Mesenchymal stem cell (in vitro differentiated cells and primary cell): ENCODE measurements around the gene MAP7D1.

ENCODE experiments used
- DNase-seq: peaks from one replicate; pipeline ENCODE4 v3.0.0-alpha.2; 2013
- H2AFZ ChIP-seq: one replicate; pipeline ENCODE4 v1.6.1; 2013; ENCODE audit warnings: low read depth, mild to moderate bottlenecking, control low read depth, inconsistent platforms, low read length, moderate library complexity
- H2AK5ac ChIP-seq: 2 replicates; pipeline ENCODE4 v1.6.1; 2013; ENCODE audit warnings: low read length, moderate library complexity, mild to moderate bottlenecking, inconsistent platforms; ENCODE audit not compliant: severe bottlenecking
- H2BK120ac ChIP-seq: one replicate; pipeline ENCODE4 v1.6.1; 2013; ENCODE audit warnings: low read depth, mild to moderate bottlenecking, inconsistent platforms, low read length, moderate library complexity
- H2BK12ac ChIP-seq, 2 experiments: one replicate each; pipeline ENCODE4 v1.6.1; 2013; ENCODE audit warnings: inconsistent platforms in 2 of 2, low read length in 2 of 2, mild to moderate bottlenecking in 2 of 2, moderate library complexity in 2 of 2, control low read depth in 1 of 2
- H2BK15ac ChIP-seq: one replicate; pipeline ENCODE4 v1.6.1; 2013; ENCODE audit warnings: mild to moderate bottlenecking, low read depth, inconsistent platforms; ENCODE audit not compliant: poor library complexity, severe bottlenecking
- H2BK5ac ChIP-seq: 2 replicates; pipeline ENCODE4 v1.6.1; 2013; ENCODE audit warnings: low read depth, mild to moderate bottlenecking, low read length, control low read depth, inconsistent platforms; ENCODE audit not compliant: poor library complexity, severe bottlenecking
- H3K14ac ChIP-seq, 2 experiments: one replicate each; pipeline ENCODE4 v1.6.1; 2013; ENCODE audit warnings: inconsistent platforms in 2 of 2, low read length in 2 of 2, control low read depth in 1 of 2, mild to moderate bottlenecking in 1 of 2, moderate library complexity in 1 of 2
- H3K18ac ChIP-seq, 2 experiments: one replicate each; pipeline ENCODE4 v1.6.1; 2013; ENCODE audit warnings: inconsistent platforms in 2 of 2, low read length in 2 of 2, control low read depth in 1 of 2, low read depth in 1 of 2, mild to moderate bottlenecking in 1 of 2
- H3K23ac ChIP-seq, 2 experiments: one replicate each; pipeline ENCODE4 v1.6.1; 2013; ENCODE audit warnings: inconsistent platforms in 2 of 2, low read length in 2 of 2, mild to moderate bottlenecking in 2 of 2, moderate library complexity in 2 of 2, control low read depth in 1 of 2
- H3K27ac ChIP-seq: 2 replicates; pipeline ENCODE4 v1.5.1; 2013; ENCODE audit warnings: mild to moderate bottlenecking, moderate library complexity, low read length, control low read depth, inconsistent platforms; ENCODE audit not compliant: poor library complexity, severe bottlenecking
- H3K27me3 ChIP-seq, 2 experiments: 2 replicates each; pipeline versions ENCODE4 v1.6.1 to v1.7.0; 2013; ENCODE audit warnings: low read length in 2 of 2, mild to moderate bottlenecking in 2 of 2, moderate library complexity in 2 of 2, control low read depth in 1 of 2, inconsistent platforms in 1 of 2; ENCODE audit not compliant: control insufficient read depth in 1 of 2, insufficient read depth in 1 of 2
- H3K36me3 ChIP-seq, 2 experiments: 2 replicates each; pipeline versions ENCODE4 v1.6.1 to v1.7.0; 2013; ENCODE audit warnings: low read length in 2 of 2, control low read depth in 1 of 2, inconsistent platforms in 1 of 2, low read depth in 1 of 2, mild to moderate bottlenecking in 1 of 2; ENCODE audit not compliant: insufficient read depth in 2 of 2, control insufficient read depth in 1 of 2
- H3K4ac ChIP-seq, 2 experiments: one replicate each; pipeline ENCODE4 v1.6.1; 2013; ENCODE audit warnings: inconsistent platforms in 2 of 2, low read length in 2 of 2, mild to moderate bottlenecking in 2 of 2, moderate library complexity in 2 of 2, control low read depth in 1 of 2, low read depth in 1 of 2
- H3K4me1 ChIP-seq: 2 replicates; pipeline ENCODE4 v1.6.1; 2013; ENCODE audit warnings: low read depth, low read length, control low read depth; ENCODE audit not compliant: control insufficient read depth, insufficient read depth
- H3K4me2 ChIP-seq: 2 replicates; pipeline ENCODE4 v1.6.1; 2013; ENCODE audit warnings: low read length, mild to moderate bottlenecking, inconsistent platforms; ENCODE audit not compliant: poor library complexity, severe bottlenecking
- H3K4me3 ChIP-seq, 2 experiments: 2 replicates each; pipeline versions ENCODE4 v1.5.1 to v1.7.0; 2013; ENCODE audit warnings: low read length in 2 of 2, mild to moderate bottlenecking in 2 of 2, control low read depth in 1 of 2, low read depth in 1 of 2; ENCODE audit not compliant: insufficient read depth in 1 of 2
- H3K79me1 ChIP-seq: replicated peaks from 2 replicates; pipeline ENCODE4 v1.6.1; 2013; ENCODE audit warnings: mild to moderate bottlenecking, control low read depth, low read length, inconsistent platforms; ENCODE audit not compliant: poor library complexity, severe bottlenecking
- H3K9ac ChIP-seq: 2 replicates; pipeline ENCODE4 v1.7.0; 2013; ENCODE audit warnings: mild to moderate bottlenecking, low read length, moderate library complexity
- H3K9me3 ChIP-seq: 2 replicates; pipeline ENCODE4 v1.7.0; 2013; ENCODE audit warnings: mild to moderate bottlenecking, low read length; ENCODE audit not compliant: control insufficient read depth
- H4K8ac ChIP-seq: one replicate; pipeline ENCODE4 v1.6.1; 2013; ENCODE audit warnings: inconsistent platforms, mild to moderate bottlenecking, low read length, moderate library complexity
- H4K91ac ChIP-seq: one replicate; pipeline ENCODE4 v1.6.1; 2013; ENCODE audit warnings: mild to moderate bottlenecking, low read length, inconsistent platforms
- WGBS: methylation state at CpG from one replicate; pipeline ENCODE4 v1.1.7; 2013; ENCODE audit warnings: mixed read lengths; 5-methylcytosine and 5-hydroxymethylcytosine counted together

MAP7D1 gene

GRCh38 chr1:36119456-36119855, 36.5 kb upstream of the MAP7D1 start:
- DNase-seq, result no peak
- H2AK5ac ChIP-seq, result peak overlapping the region; percentile 83
- H2BK120ac ChIP-seq, result no peak overlapping the region
- no peaks in the 10 kb centered on the region for H3K9me3 ChIP-seq
- H4K91ac ChIP-seq, result no peak overlapping the region
- peak overlapping the region; percentile 39 for H3K27ac ChIP-seq
- H3K27me3 ChIP-seq, result peaks cover 0 to 4% of the 10 kb centered on the region in 2 experiments
- no peak overlapping the region for H2BK12ac ChIP-seq
- peaks cover 2% of the 10 kb centered on the region for H3K79me1 ChIP-seq
- 67% methylated on average over 9 of the region's 9 CpGs for WGBS
- H2BK5ac ChIP-seq, result no peak overlapping the region
- H3K4me1 ChIP-seq, result peaks cover 59% of the 10 kb centered on the region
- peaks cover 0 to 2% of the 10 kb centered on the region in 2 experiments for H3K36me3 ChIP-seq
- no peak overlapping the region for H3K14ac ChIP-seq
- no peak overlapping the region for H4K8ac ChIP-seq
- H3K4ac ChIP-seq, result no peak overlapping the region
- H2BK15ac ChIP-seq, result no peak overlapping the region
- H3K4me2 ChIP-seq, result no peak overlapping the region
- H2AFZ ChIP-seq, result no peak overlapping the region
- no peak overlapping the region for H3K18ac ChIP-seq
- H3K4me3 ChIP-seq, result no peak overlapping the region
- no peak overlapping the region for H3K23ac ChIP-seq
- H3K9ac ChIP-seq, result no peak overlapping the region

- Histone ChIP-seq H3K36me3 (no peaks in the 10 kb centered on the region), H3K4me1 (peaks cover 54% of the 10 kb centered on the region), H3K27me3 (peaks cover 0 to 9% of the 10 kb centered on the region in 2 experiments), H3K9ac (no peak overlapping the region), H3K4ac (no peak overlapping the region), H3K23ac (no peak overlapping the region), H2BK5ac (no peak overlapping the region), H2AFZ (no peak overlapping the region), H2BK15ac (no peak overlapping the region), H2BK120ac (no peak overlapping the region), H3K18ac (no peak overlapping the region), H3K27ac (no peak overlapping the region), H3K14ac (no peak overlapping the region), H3K4me3 (no peak overlapping the region), H3K4me2 (no peak overlapping the region), H3K79me1 (peaks cover 2% of the 10 kb centered on the region), H2AK5ac (peak overlapping the region; percentile 7), H4K8ac (no peak overlapping the region), H4K91ac (no peak overlapping the region), H2BK12ac (no peak overlapping the region), H3K9me3 (no peaks in the 10 kb centered on the region)
- DNase-seq, result no peak
- 87% methylated on average over 12 of the region's 12 CpGs for WGBS
Measured at GRCh38 chr1:36122062-36123030, 33.6 kb upstream of the MAP7D1 start.

GRCh38 chr1:36123356-36123755, 32.6 kb upstream of the MAP7D1 start:
- no peak for DNase-seq
- H3K14ac ChIP-seq, result no peak overlapping the region
- H3K79me1 ChIP-seq, result peaks cover 2% of the 10 kb centered on the region
- no peak overlapping the region for H2BK15ac ChIP-seq
- peaks cover 0 to 9% of the 10 kb centered on the region in 2 experiments for H3K27me3 ChIP-seq
- no peak overlapping the region for H3K18ac ChIP-seq
- WGBS, result 77% methylated on average over 8 of the region's 8 CpGs
- no peaks in the 10 kb centered on the region for H3K9me3 ChIP-seq
- no peak overlapping the region for H3K23ac ChIP-seq
- H2BK12ac ChIP-seq, result no peak overlapping the region
- H3K4ac ChIP-seq, result no peak overlapping the region
- H3K4me1 ChIP-seq, result peaks cover 59% of the 10 kb centered on the region
- H4K91ac ChIP-seq, result no peak overlapping the region
- no peak overlapping the region for H2AK5ac ChIP-seq
- no peak overlapping the region for H3K27ac ChIP-seq
- no peak overlapping the region for H2AFZ ChIP-seq
- no peaks in the 10 kb centered on the region for H3K36me3 ChIP-seq
- no peak overlapping the region for H2BK5ac ChIP-seq
- H3K4me3 ChIP-seq, result peak overlapping the region in 1 of 2 experiments; percentile 7
- H3K9ac ChIP-seq, result no peak overlapping the region
- no peak overlapping the region for H3K4me2 ChIP-seq
- no peak overlapping the region for H4K8ac ChIP-seq
- no peak overlapping the region for H2BK120ac ChIP-seq

- Histone ChIP-seq H3K18ac (no peak overlapping the region), H2BK12ac (no peak overlapping the region), H2AFZ (no peak overlapping the region), H3K27ac (no peak overlapping the region), H2BK15ac (peak overlapping the region; percentile 50), H3K36me3 (no peaks in the 10 kb centered on the region), H3K23ac (no peak overlapping the region), H4K91ac (no peak overlapping the region), H3K4me2 (peak overlapping the region; percentile 64), H3K9me3 (no peaks in the 10 kb centered on the region), H3K4ac (no peak overlapping the region), H2BK5ac (no peak overlapping the region), H3K9ac (peak overlapping the region; percentile 22), H4K8ac (no peak overlapping the region), H2AK5ac (no peak overlapping the region), H3K79me1 (peaks cover 2% of the 10 kb centered on the region), H3K14ac (no peak overlapping the region), H3K27me3 (peaks cover 0 to 9% of the 10 kb centered on the region in 2 experiments), H3K4me3 (peak overlapping the region; percentile 56 to 70), H2BK120ac (no peak overlapping the region), H3K4me1 (peaks cover 50% of the 10 kb centered on the region)
- 31% methylated on average over 22 of the region's 42 CpGs for WGBS
- no peak for DNase-seq
Measured at GRCh38 chr1:36124404-36125128, 31.4 kb upstream of the MAP7D1 start.
